ENCODE data around the gene CFAP298.

Gene CFAP298

GRCh38 chr21:32599091-32599490, 13.1 kb downstream of the CFAP298 start:
- H3K27ac ChIP-seq: no peak overlapping the region
- ChIA-PET CTCF (no interaction called here), POLR2A (ENCODE audit: low non-redundant PET) (no interaction called here)
- DNase-seq (ENCODE audit: low spot score): no peak
- no peak for TF ChIP-seq CTCF (conservative IDR thresholded peaks at IDR 0.05; ENCODE audit: low read depth)

- DNase-seq (ENCODE audit: low spot score): peak; percentile 69
- ChIA-PET CTCF (interaction anchor here (0.6 kb wide), 3 partner anchors 100 to 1031 kb away, joined by 3 to 8 read pairs (median 3); no protein-coding TSS in a partner anchor), POLR2A (ENCODE audit: low non-redundant PET) (no interaction called here)
These were observed 15.0 kb downstream of the CFAP298 start for GRCh38 chr21:32597205-32597604.

GRCh38 chr21:32595431-32595830, 16.7 kb downstream of the CFAP298 start:
- no peak overlapping the region for H3K27ac ChIP-seq
- no peak for DNase-seq (ENCODE audit: low spot score)
- CTCF ChIA-PET: interaction anchor here (1.0 kb wide), 1 partner anchor 10 kb away, joined by 3 read pairs; the partner anchor contains the start of gene TCP10L
- POLR2A ChIA-PET (ENCODE audit: low non-redundant PET): no interaction called here
- TF ChIP-seq CTCF (conservative IDR thresholded peaks at IDR 0.05; ENCODE audit: low read depth): no peak

More at GRCh38 chr21:32597205-32597604, 15.0 kb downstream of the CFAP298 start:
- TF ChIP-seq CTCF (conservative IDR thresholded peaks at IDR 0.05; ENCODE audit: low read depth): no peak
- peak overlapping the region; percentile 63 for H3K27ac ChIP-seq

- no peak for DNase-seq (ENCODE audit: low spot score)
- ChIA-PET POLR2A (ENCODE audit: low non-redundant PET) (no interaction called here), CTCF (no interaction called here)
- no peak overlapping the region for H3K27ac ChIP-seq
- TF ChIP-seq CTCF (conservative IDR thresholded peaks at IDR 0.05; ENCODE audit: low read depth): no peak
These were observed 18.5 kb downstream of the CFAP298 start for GRCh38 chr21:32593690-32594089.

- POLR2A ChIA-PET (ENCODE audit: low non-redundant PET): no interaction called here
- no peak overlapping the region for H3K27ac ChIP-seq
- CTCF ChIA-PET: interaction anchor here (0.6 kb wide), 1 partner anchor 129 kb away, joined by 7 read pairs; no protein-coding TSS in a partner anchor
- no peak for TF ChIP-seq CTCF (conservative IDR thresholded peaks at IDR 0.05; ENCODE audit: low read depth)
- DNase-seq (ENCODE audit: low spot score): no peak
These were observed 19.2 kb downstream of the CFAP298 start for GRCh38 chr21:32592929-32593502.

GRCh38 chr21:32590130-32590529, 22.0 kb downstream of the CFAP298 start:
- ChIA-PET POLR2A (ENCODE audit: low non-redundant PET) (no interaction called here), CTCF (no interaction called here)
- TF ChIP-seq CTCF (conservative IDR thresholded peaks at IDR 0.05; ENCODE audit: low read depth): no peak
- H3K27ac ChIP-seq: no peak overlapping the region
- no peak for DNase-seq (ENCODE audit: low spot score)

Measured in RWPE1 (cell line).